Raji (cell line): ENCODE data around the gene NELFB.

Experiments
- POLR2A ChIP-seq: IDR thresholded peaks from 2 replicates; pipeline ENCODE4 v1.6.1; 2011; ENCODE audit warnings: low read depth, low read length, control low read depth; ENCODE audit not compliant: insufficient read depth

Gene NELFB

DNA sequence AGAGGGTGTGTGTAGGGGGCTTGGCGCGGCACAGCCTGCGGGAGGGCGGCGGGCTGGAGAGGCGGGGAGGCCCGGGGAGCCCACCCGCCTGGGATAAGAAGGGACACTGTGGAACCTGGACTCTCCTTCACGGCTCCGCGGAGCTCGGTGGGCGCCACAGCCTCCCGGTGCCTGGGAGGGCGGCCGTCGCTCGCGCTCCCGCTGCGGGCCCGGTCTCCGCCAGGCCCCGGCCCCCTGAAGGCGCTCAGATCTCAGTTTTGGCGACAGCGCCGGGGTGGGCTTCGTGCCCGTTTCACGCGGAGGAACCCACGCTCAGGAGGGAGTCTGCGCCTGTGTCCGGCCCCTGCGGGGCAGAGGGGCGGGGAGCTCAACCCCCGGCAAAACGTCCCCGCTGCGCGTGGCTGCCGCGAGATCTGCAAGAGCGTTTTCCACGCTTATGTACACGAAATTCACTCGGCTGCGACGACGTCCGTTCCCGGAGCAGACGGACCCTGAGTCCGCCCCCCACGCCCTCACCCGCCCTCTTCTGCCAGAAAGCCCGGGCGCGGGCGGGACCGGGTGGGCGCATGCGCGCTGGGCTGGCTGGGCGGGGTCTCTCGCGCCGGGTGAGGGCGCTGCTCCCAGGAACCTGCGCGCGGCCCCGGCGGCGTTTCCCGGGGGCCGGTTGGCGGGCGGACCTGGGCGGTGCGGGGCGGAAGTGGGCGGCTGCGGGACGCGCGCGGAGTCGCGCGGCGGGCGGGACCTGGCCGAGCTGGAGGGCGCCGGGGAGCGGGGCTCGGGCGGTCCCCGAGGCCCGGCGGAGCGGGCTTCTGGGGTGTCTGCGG, at the start of gene NELFB:
TSS of gene NELFB (plus strand) at position 704 of the 824 bp plus-strand sequence.
- peak; percentile 91 for TF ChIP-seq POLR2A

GRCh38 chr9:137206602-137207001, 48.5 kb upstream of the NELFB start:
- no peak for TF ChIP-seq POLR2A

GRCh38 chr9:137211532-137211931, 43.6 kb upstream of the NELFB start:
- TF ChIP-seq POLR2A: no peak

- no peak for TF ChIP-seq POLR2A
Observed at GRCh38 chr9:137212520-137212919, 42.6 kb upstream of the NELFB start.

DNA sequence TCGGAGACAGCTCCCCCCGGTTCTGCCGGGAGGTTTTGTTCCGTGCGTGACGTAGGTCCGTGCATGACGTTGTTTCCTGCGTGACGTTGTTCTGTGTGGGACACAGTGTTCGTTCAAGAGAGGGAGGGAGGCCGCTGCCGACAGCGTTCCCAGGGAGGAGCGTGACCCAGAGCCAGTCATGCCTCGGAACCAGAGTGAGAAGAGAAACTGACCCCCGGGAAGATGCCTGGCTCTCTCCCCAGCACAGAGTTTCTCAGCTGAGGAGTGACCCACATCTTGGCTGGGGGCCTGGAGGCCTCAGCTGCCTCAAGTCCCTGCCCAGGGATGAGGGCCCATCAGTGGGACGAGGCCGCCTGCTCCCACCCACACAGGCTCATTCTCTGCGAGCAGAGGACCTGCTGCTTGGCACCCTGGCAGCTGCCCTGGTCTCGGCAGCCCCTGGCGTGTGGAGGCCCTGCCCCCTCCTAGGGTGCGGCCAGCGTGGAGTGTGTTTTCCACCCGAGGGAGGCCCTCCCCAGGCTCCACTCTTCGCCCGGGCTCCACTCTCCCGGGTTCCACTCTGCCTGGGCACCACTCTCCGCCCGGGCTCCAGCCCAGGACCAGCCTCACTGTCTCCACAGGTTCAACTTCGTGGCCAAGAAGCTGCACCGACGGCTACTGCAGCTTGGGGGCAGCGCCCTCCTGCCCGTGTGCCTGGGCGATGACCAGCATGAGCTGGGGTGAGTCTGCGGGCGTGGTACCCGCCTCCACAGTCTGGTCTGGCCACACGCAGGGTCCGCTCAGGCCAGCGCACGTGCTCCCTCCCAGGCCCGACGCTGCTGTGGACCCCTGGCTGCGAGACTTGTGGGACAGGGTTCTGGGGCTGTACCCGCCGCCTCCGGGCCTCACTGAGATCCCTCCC, 41.7 kb upstream of the NELFB start:
- TF ChIP-seq POLR2A: no peak

GRCh38 chr9:137214620-137215019, 40.5 kb upstream of the NELFB start:
- TF ChIP-seq POLR2A: no peak

- TF ChIP-seq POLR2A: no peak
Observed at GRCh38 chr9:137215196-137215986, 39.7 kb upstream of the NELFB start.

DNA sequence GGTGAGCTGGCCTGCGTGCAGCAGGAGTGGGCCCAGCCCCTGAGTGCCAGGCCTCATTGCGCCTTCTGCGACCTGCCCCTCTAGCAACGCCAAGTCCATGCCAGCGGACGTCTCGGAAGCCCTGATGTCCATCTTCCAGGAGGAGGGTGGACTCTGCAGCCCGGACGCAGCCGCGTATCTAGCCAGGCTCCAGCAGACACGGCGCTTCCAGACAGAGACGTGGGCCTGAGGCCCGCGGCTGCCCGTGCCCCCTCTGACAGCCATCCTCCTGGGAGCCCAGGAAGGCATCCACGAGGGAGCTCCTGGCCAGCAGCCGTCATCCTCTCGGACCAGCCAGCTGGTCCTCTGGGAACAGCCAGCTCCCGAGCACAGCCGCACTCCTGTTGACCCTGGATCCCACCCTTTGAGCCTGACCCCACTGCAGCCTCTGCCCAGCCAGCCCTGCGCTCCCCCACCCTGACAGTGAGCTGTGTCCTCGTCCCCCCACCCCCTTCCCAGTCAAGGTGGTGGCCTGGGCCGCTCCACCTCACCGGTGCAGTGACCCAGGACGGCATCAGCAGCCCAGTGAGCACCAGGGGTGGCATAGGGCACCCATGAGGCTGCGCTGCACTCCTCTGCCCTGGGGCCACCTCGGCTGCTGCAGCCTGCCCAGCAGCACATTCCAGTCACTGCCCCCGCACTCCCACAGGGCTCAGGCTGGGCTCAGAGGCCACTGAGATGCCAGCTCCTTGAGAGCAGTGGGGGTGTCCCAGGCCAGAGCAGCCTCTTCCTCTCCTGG, 38.8 kb upstream of the NELFB start:
- no peak for TF ChIP-seq POLR2A

GRCh38 chr9:137217276-137218211, 37.6 kb upstream of the NELFB start:
- no peak for TF ChIP-seq POLR2A

DNA sequence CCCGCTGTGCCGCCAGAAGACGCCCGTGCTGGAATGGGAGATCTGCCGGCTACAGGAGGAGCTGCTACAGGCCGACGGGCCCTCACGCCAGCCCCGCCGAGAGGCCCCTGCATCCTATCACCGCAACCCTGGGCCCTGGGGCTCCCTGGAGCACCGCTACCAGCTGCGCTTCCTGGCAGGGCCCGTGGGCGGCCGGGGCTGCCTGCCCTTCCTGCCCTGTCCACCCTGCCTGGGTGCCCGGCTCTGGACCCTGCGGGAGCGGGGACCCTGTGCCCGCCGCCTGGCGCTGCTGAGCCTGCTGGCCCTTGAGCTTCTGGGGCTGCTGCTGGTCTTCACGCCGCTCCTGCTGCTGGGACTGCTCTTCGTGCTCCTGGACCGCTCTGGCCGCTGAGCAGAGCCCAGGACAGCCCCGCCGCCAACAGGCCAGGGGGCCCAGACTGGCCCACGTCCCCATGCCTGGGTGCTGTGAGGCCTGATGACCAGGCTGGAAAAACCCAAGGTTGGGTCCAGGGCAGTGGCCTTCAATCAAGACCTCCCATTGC, 36.8 kb upstream of the NELFB start:
- no peak for TF ChIP-seq POLR2A

DNA sequence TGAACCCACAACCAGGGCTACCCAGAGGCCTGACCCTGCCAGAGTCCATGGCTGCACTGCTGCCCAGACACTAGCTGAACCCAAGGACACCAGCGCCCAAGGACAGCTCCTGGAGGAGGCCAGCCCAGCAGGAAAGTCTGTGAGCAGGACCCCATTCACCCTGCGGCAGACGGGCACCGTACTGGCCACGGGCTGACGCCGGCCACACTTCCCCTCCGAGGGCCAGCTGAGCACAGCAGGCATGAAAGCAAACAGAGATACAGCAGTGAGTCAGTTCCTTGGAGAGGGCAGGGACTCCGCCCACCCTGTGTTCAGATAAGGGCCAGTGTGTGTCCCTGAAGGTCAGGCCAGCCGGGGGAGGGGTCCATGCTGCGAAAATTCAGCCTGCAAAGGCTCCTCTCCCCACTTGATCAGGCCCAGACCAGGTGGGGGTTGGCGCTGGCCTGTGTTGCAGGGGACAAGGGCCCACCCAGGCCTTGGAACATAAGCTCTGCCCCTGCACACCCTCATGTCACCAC, 36.3 kb upstream of the NELFB start:
- TF ChIP-seq POLR2A: no peak

- TF ChIP-seq POLR2A: no peak
Observed at GRCh38 chr9:137219757-137220316, 35.3 kb upstream of the NELFB start.
